ENCODE measurements around the gene COPS9. TPM values are rescaled to one million over a fixed set of nuclear protein-coding genes. Genes with fewer than 3 reads are reported as not detected.

COPS9 gene
- total RNA-seq, 1 donor from 2014 or later: 140 TPM

DNA sequence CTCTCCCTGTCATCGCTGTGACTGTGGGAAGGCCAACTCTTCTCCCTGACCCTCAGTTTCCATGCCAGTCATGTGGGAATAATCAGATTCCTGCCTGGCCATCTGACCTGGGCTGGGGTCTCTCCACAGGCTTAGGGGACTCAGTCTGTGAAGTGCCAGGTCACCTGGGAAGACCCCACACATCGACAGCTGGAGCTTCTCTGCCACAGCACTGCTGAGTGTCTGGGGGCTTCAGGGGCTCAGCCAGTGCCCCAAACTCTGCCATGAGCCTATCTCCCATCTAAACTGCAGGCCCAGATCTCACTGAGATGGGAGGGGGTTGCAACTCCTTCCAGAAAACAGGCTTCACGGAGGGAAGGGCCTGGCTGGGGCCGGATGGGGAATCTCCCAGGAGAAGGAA is 46.4 kb upstream of the COPS9 start:
- no peaks in the 10 kb centered on the region for H3K4me1 Mint-ChIP-seq (ENCODE audit: low read depth)
- peaks cover 3% of the 10 kb centered on the region for H3K36me3 Mint-ChIP-seq (ENCODE audit: low read depth)
- peak; percentile 56 for DNase-seq (ENCODE audit: low spot score)
- H3K9me3 Mint-ChIP-seq (ENCODE audit: low read depth): peaks cover 2% of the 10 kb centered on the region
- TF ChIP-seq, protein P1, sequence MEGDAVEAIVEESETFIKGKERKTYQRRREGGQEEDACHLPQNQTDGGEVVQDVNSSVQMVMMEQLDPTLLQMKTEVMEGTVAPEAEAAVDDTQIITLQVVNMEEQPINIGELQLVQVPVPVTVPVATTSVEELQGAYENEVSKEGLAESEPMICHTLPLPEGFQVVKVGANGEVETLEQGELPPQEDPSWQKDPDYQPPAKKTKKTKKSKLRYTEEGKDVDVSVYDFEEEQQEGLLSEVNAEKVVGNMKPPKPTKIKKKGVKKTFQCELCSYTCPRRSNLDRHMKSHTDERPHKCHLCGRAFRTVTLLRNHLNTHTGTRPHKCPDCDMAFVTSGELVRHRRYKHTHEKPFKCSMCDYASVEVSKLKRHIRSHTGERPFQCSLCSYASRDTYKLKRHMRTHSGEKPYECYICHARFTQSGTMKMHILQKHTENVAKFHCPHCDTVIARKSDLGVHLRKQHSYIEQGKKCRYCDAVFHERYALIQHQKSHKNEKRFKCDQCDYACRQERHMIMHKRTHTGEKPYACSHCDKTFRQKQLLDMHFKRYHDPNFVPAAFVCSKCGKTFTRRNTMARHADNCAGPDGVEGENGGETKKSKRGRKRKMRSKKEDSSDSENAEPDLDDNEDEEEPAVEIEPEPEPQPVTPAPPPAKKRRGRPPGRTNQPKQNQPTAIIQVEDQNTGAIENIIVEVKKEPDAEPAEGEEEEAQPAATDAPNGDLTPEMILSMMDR (IDR thresholded peaks at IDR 0.05): no peak
- no peak overlapping the region for H3K27ac Mint-ChIP-seq (ENCODE audit: unreplicated experiment)
- H3K4me3 Mint-ChIP-seq (ENCODE audit: unreplicated experiment): no peak overlapping the region
- peaks cover 46% of the 10 kb centered on the region for H3K27me3 Mint-ChIP-seq (ENCODE audit: low read depth)

DNA sequence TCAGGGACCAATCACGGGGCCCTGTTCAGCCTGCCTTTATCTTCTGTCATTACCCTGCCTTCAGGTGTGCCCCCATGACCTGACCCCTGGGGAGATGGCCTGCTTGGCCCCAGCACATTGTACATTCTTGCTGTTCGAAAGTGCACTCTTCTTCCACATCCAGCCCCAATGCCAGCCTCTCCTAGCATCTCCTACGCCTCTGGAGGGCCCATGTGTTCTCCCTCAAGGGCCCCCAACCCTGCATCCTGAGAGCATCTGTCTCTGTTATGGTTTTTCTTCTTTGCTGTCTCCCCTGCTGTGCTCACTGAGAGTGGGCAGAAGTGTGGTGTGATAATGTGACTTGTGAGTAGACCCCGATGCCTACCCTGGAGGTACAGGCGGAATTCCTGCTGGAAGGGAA is 45.9 kb upstream of the COPS9 start:
- H3K27me3 Mint-ChIP-seq (ENCODE audit: low read depth): peaks cover 48% of the 10 kb centered on the region
- H3K4me1 Mint-ChIP-seq (ENCODE audit: low read depth): no peaks in the 10 kb centered on the region
- peaks cover 3% of the 10 kb centered on the region for H3K36me3 Mint-ChIP-seq (ENCODE audit: low read depth)
- H3K9me3 Mint-ChIP-seq (ENCODE audit: low read depth): peaks cover 2% of the 10 kb centered on the region
- H3K27ac Mint-ChIP-seq (ENCODE audit: unreplicated experiment): no peak overlapping the region
- no peak overlapping the region for H3K4me3 Mint-ChIP-seq (ENCODE audit: unreplicated experiment)
- TF ChIP-seq, protein P1 (IDR thresholded peaks at IDR 0.05): no peak
- peak; percentile 41 for DNase-seq (ENCODE audit: low spot score)

DNA sequence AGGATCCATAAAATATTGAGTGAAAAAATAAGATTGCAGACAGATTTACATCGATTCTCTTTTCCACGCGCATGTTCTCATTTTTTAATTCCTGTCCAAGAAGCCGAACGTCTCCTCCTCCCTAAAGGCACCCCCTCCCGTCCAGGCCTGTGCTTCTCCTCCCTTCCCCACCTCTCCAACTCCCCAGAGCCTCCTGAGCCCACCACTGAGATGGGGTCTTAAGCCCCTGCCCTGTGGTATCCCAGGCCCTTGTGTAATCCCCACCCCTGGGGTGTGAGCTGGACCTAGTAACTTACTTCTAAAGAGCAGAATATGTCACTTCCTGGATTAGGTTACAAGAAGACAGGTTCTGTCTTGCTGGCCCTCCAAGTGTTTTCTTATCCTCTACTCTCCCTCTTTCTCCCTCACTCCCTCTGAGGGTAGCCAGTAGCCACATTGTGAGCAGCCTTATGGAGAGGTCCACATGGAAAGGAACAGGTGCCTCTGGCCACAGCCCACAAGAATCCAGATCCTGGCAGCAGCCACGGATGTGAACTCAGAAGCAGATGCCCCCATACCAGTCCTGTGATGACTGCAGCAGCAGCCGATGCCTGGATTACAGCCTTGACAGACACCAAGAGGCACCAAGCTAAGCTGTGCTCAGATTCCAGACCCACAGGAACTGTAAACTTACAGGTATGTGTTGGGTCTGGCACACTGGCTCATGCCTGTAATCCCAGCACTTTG is 44.0 kb upstream of the COPS9 start:
- no peaks in the 10 kb centered on the region for H3K9me3 Mint-ChIP-seq (ENCODE audit: low read depth)
- H3K27me3 Mint-ChIP-seq (ENCODE audit: low read depth): peaks cover 55% of the 10 kb centered on the region
- no peak overlapping the region for H3K4me3 Mint-ChIP-seq (ENCODE audit: unreplicated experiment)
- TF ChIP-seq, protein P1 (IDR thresholded peaks at IDR 0.05): no peak
- peaks cover 2% of the 10 kb centered on the region for H3K36me3 Mint-ChIP-seq (ENCODE audit: low read depth)
- H3K27ac Mint-ChIP-seq (ENCODE audit: unreplicated experiment): no peak overlapping the region
- H3K4me1 Mint-ChIP-seq (ENCODE audit: low read depth): no peaks in the 10 kb centered on the region
- peak; percentile 47 for DNase-seq (ENCODE audit: low spot score)

DNA sequence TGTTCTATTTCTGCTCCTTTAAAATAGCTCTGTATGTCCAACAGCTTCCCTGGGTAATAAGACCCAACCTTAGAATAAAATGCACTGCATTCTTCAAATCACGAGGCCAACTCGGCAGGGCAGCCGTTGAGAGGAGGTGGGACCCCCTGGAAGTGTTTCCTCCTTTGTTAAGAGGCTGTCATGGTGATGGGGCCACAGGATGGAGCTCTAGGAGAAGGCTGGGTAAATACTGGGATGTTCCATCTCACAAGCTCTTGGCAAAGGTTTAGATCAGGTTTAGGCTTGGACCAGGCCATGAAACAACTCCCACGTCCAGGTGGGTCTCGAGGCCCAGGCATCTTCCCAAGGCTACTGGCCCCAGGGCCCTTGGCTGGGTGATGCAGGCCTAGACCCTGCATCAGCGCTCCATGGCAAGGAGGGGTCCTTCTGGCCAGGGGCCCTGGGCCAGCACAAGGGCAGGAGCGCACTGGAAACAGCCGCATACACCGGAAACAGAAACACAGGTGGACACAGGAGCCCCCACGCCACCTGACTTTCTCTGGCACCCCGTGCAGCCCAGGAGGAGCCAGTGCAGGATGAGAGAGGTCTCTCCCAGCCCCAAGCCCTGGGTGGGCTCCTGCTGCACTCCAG is 43.2 kb upstream of the COPS9 start:
- TF ChIP-seq, protein P1 (IDR thresholded peaks at IDR 0.05): no peak
- H3K36me3 Mint-ChIP-seq (ENCODE audit: low read depth): peaks cover 4% of the 10 kb centered on the region
- no peak overlapping the region for H3K4me3 Mint-ChIP-seq (ENCODE audit: unreplicated experiment)
- peaks cover 54% of the 10 kb centered on the region for H3K27me3 Mint-ChIP-seq (ENCODE audit: low read depth)
- no peaks in the 10 kb centered on the region for H3K4me1 Mint-ChIP-seq (ENCODE audit: low read depth)
- H3K27ac Mint-ChIP-seq (ENCODE audit: unreplicated experiment): no peak overlapping the region
- no peaks in the 10 kb centered on the region for H3K9me3 Mint-ChIP-seq (ENCODE audit: low read depth)
- DNase-seq (ENCODE audit: low spot score): peak; percentile 67

DNA sequence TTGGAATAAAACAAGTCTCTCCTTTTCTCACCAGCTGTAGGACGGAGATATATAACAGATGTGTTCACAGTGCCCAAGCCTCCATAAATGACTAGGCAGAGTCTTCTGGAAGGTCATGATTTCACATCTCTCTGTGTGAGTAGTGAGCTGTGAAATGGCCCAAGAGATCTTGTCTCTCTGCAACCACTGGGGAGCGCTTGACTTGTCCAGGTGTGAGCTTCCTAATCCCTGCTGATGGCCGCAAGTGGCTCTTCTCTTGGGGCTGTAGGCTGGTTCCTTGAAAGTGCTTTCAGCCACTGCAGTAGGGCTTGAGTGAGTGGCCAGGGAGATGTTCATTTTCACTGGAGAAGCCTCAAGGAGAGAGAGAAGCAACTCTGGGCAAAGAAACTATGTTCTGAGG is 42.5 kb upstream of the COPS9 start:
- H3K4me1 Mint-ChIP-seq (ENCODE audit: low read depth): no peaks in the 10 kb centered on the region
- H3K9me3 Mint-ChIP-seq (ENCODE audit: low read depth): no peaks in the 10 kb centered on the region
- peak; percentile 17 for DNase-seq (ENCODE audit: low spot score)
- H3K36me3 Mint-ChIP-seq (ENCODE audit: low read depth): peaks cover 5% of the 10 kb centered on the region
- peaks cover 56% of the 10 kb centered on the region for H3K27me3 Mint-ChIP-seq (ENCODE audit: low read depth)
- H3K27ac Mint-ChIP-seq (ENCODE audit: unreplicated experiment): no peak overlapping the region
- TF ChIP-seq, protein P1 (IDR thresholded peaks at IDR 0.05): no peak
- no peak overlapping the region for H3K4me3 Mint-ChIP-seq (ENCODE audit: unreplicated experiment)
